ENCODE results near the gene TMEM97. TPM values are rescaled to one million over a fixed set of nuclear protein-coding genes. Genes with fewer than 3 reads are reported as not detected.
"Not testable (repeated sequence)": the region's sequence is repeated elsewhere in the genome, so short reads cannot be mapped to it uniquely, and the experiment has no call there.

Gene TMEM97
- total RNA-seq, 2 experiments from 2014 or later: 24.4 to 34.8 TPM

- ChIA-PET POLR2A (no interaction called here), CTCF (no interaction called here)
- H3K36me3 Mint-ChIP-seq (ENCODE audit: low read depth): no peaks in the 10 kb centered on the region
- DNase-seq: no peak
- H3K27ac Mint-ChIP-seq: no peak overlapping the region
- no peaks in the 10 kb centered on the region for H3K9me3 Mint-ChIP-seq
- H3K27me3 Mint-ChIP-seq: peaks cover 29% of the 10 kb centered on the region
- H3K4me3 Mint-ChIP-seq: no peak overlapping the region
- H3K4me1 Mint-ChIP-seq: no peaks in the 10 kb centered on the region
Observed at GRCh38 chr17:28291780-28292330, 27.1 kb upstream of the TMEM97 start.

GRCh38 chr17:28292878-28293277 is 26.1 kb upstream of the TMEM97 start:
- H3K36me3 Mint-ChIP-seq (ENCODE audit: low read depth); H3K4me3 Mint-ChIP-seq; H3K27ac Mint-ChIP-seq; DNase-seq; H3K4me1 Mint-ChIP-seq; POLR2A ChIA-PET; H3K9me3 Mint-ChIP-seq: not testable (repeated sequence)
- H3K27me3 Mint-ChIP-seq: peaks cover 29% of the 10 kb centered on the region
- CTCF ChIA-PET: interaction anchor here (1.6 kb wide), 1 partner anchor 27 kb away, joined by 3 read pairs; no protein-coding TSS in a partner anchor

- H3K9me3 Mint-ChIP-seq: no peaks in the 10 kb centered on the region
- H3K4me3 Mint-ChIP-seq: no peak overlapping the region
- H3K27me3 Mint-ChIP-seq: peaks cover 29% of the 10 kb centered on the region
- CTCF ChIA-PET: interaction anchor here (1.2 to 1.6 kb wide), 2 partner anchors 24 to 28 kb away, joined by 3 read pairs; no protein-coding TSS in a partner anchor
- no peaks in the 10 kb centered on the region for H3K4me1 Mint-ChIP-seq
- DNase-seq: no peak
- H3K36me3 Mint-ChIP-seq (ENCODE audit: low read depth): no peaks in the 10 kb centered on the region
- POLR2A ChIA-PET: no interaction called here
- H3K27ac Mint-ChIP-seq: no peak overlapping the region
Observed at GRCh38 chr17:28293994-28294393, 25.0 kb upstream of the TMEM97 start.

GRCh38 chr17:28295677-28296578 is 23.1 kb upstream of the TMEM97 start:
- Mint-ChIP-seq H3K36me3 (ENCODE audit: low read depth) (no peaks in the 10 kb centered on the region), H3K27me3 (peaks cover 29% of the 10 kb centered on the region), H3K4me1 (no peaks in the 10 kb centered on the region), H3K9me3 (no peaks in the 10 kb centered on the region), H3K4me3 (no peak overlapping the region), H3K27ac (no peak overlapping the region)
- no peak for DNase-seq
- POLR2A ChIA-PET: no interaction called here
- CTCF ChIA-PET: no interaction called here

GRCh38 chr17:28298449-28298848 is 20.6 kb upstream of the TMEM97 start:
- no peak overlapping the region for H3K4me3 Mint-ChIP-seq
- H3K36me3 Mint-ChIP-seq (ENCODE audit: low read depth): no peaks in the 10 kb centered on the region
- DNase-seq: no peak
- ChIA-PET POLR2A (no interaction called here), CTCF (interaction anchor here (0.6 kb wide), 1 partner anchor 323 kb away, joined by 3 read pairs; no protein-coding TSS in a partner anchor)
- H3K9me3 Mint-ChIP-seq: no peaks in the 10 kb centered on the region
- H3K27ac Mint-ChIP-seq: no peak overlapping the region
- peaks cover 9% of the 10 kb centered on the region for H3K27me3 Mint-ChIP-seq
- no peaks in the 10 kb centered on the region for H3K4me1 Mint-ChIP-seq

- ChIA-PET CTCF (interaction anchor here (1.2 kb wide), 1 partner anchor 10 kb away, joined by 6 read pairs; no protein-coding TSS in a partner anchor), POLR2A (no interaction called here)
- no peaks in the 10 kb centered on the region for H3K9me3 Mint-ChIP-seq
Observed at GRCh38 chr17:28306954-28307401, 12.0 kb upstream of the TMEM97 start.

GRCh38 chr17:28313841-28314240 is 5.2 kb upstream of the TMEM97 start:
- Mint-ChIP-seq H3K27ac (no peak overlapping the region), H3K4me3 (no peak overlapping the region), H3K36me3 (ENCODE audit: low read depth) (no peaks in the 10 kb centered on the region), H3K4me1 (peaks cover 11% of the 10 kb centered on the region), H3K9me3 (no peaks in the 10 kb centered on the region), H3K27me3 (peaks cover 11% of the 10 kb centered on the region)
- no peak for DNase-seq
- CTCF ChIA-PET: interaction anchor here (0.5 to 1.8 kb wide), 3 partner anchors 12 to 36 kb away, joined by 3 to 7 read pairs (median 3); no protein-coding TSS in a partner anchor
- POLR2A ChIA-PET: no interaction called here

More at GRCh38 chr17:28306954-28307401, 12.0 kb upstream of the TMEM97 start:
- no peaks in the 10 kb centered on the region for H3K4me1 Mint-ChIP-seq
- DNase-seq: no peak
- peaks cover 37% of the 10 kb centered on the region for H3K27me3 Mint-ChIP-seq
- no peak overlapping the region for H3K27ac Mint-ChIP-seq
- no peak overlapping the region for H3K4me3 Mint-ChIP-seq
- no peaks in the 10 kb centered on the region for H3K36me3 Mint-ChIP-seq (ENCODE audit: low read depth)

- H3K4me1 Mint-ChIP-seq: peaks cover 26% of the 10 kb centered on the region
- no peak overlapping the region for H3K27ac Mint-ChIP-seq
- DNase-seq: no peak
- H3K27me3 Mint-ChIP-seq: peaks cover 8% of the 10 kb centered on the region
- POLR2A ChIA-PET: no interaction called here
- H3K9me3 Mint-ChIP-seq: no peaks in the 10 kb centered on the region
- no peak overlapping the region for H3K4me3 Mint-ChIP-seq
- H3K36me3 Mint-ChIP-seq (ENCODE audit: low read depth): no peaks in the 10 kb centered on the region
- CTCF ChIA-PET: interaction anchor here (0.6 kb wide), 1 partner anchor 40 kb away, joined by 3 read pairs; no protein-coding TSS in a partner anchor
Observed at GRCh38 chr17:28315846-28316705, 2.9 kb upstream of the TMEM97 start.

- Mint-ChIP-seq H3K4me3 (peak overlapping the region; percentile 86), H3K9me3 (no peaks in the 10 kb centered on the region), H3K4me1 (peaks cover 34% of the 10 kb centered on the region), H3K27ac (peak overlapping the region; percentile 85), H3K27me3 (peaks cover 8% of the 10 kb centered on the region), H3K36me3 (ENCODE audit: low read depth) (peaks cover 3% of the 10 kb centered on the region)
- ChIA-PET CTCF (interaction anchor here (0.6 to 1.8 kb wide), 7 partner anchors 11 to 850 kb away, joined by 3 to 6 read pairs (median 4); partner anchors contain the start of genes IFT20 and TNFAIP1), POLR2A (no interaction called here)
- DNase-seq: no peak
Observed at GRCh38 chr17:28317099-28317965, 1.7 kb upstream of the TMEM97 start.

GRCh38 chr17:28317966-28318758 is 838 bp upstream of the TMEM97 start:
- peak overlapping the region; percentile 85 for H3K27ac Mint-ChIP-seq
- ChIA-PET CTCF (interaction anchor here (0.6 to 1.9 kb wide), 7 partner anchors 14 to 1807 kb away, joined by 3 to 4 read pairs (median 4); partner anchors contain the start of genes IFT20 and TNFAIP1), POLR2A (no interaction called here)
- H3K4me3 Mint-ChIP-seq: peak overlapping the region; percentile 86
- peaks cover 3% of the 10 kb centered on the region for H3K36me3 Mint-ChIP-seq (ENCODE audit: low read depth)
- DNase-seq: no peak
- H3K9me3 Mint-ChIP-seq: no peaks in the 10 kb centered on the region
- peaks cover 38% of the 10 kb centered on the region for H3K4me1 Mint-ChIP-seq
- H3K27me3 Mint-ChIP-seq: peaks cover 5% of the 10 kb centered on the region

- H3K4me3 Mint-ChIP-seq: peak overlapping the region; percentile 86
- CTCF ChIA-PET: interaction anchor here (1.3 to 1.9 kb wide), 2 partner anchors 12 to 15 kb away, joined by 4 read pairs; no protein-coding TSS in a partner anchor
- H3K36me3 Mint-ChIP-seq (ENCODE audit: low read depth): peaks cover 3% of the 10 kb centered on the region
- peaks cover 38% of the 10 kb centered on the region for H3K4me1 Mint-ChIP-seq
- no peaks in the 10 kb centered on the region for H3K9me3 Mint-ChIP-seq
- peak overlapping the region; percentile 85 for H3K27ac Mint-ChIP-seq
- no peak for DNase-seq
- POLR2A ChIA-PET: no interaction called here
- H3K27me3 Mint-ChIP-seq: no peaks in the 10 kb centered on the region
Observed at GRCh38 chr17:28319598-28319935, 567 bp downstream of the TMEM97 start.
